Posterior cingulate gyrus (tissue), 11 donors: ENCODE measurements around the gene CCT8L2.
A peak's percentile ranks its signal among the peaks of the same experiment; 100 is the strongest.
"Not testable (repeated sequence)": the region's sequence is repeated elsewhere in the genome, so short reads cannot be mapped to it uniquely, and the experiment has no call there.

Experiments used
- DNase-seq, 10 donors: peaks; one replicate each; pipeline versions ENCODE4 v3.0.0 to v3.0.0-alpha.2; 2020 to 2021; ENCODE audit warnings: mixed read lengths in 3 of 10
- intact Hi-C: fragments of 100-400 bp; cut with DNase I; formaldehyde crosslinking; loops from one replicate; pipeline ENCODE4 v1.15.1; 2023

Gene CCT8L2

DNA sequence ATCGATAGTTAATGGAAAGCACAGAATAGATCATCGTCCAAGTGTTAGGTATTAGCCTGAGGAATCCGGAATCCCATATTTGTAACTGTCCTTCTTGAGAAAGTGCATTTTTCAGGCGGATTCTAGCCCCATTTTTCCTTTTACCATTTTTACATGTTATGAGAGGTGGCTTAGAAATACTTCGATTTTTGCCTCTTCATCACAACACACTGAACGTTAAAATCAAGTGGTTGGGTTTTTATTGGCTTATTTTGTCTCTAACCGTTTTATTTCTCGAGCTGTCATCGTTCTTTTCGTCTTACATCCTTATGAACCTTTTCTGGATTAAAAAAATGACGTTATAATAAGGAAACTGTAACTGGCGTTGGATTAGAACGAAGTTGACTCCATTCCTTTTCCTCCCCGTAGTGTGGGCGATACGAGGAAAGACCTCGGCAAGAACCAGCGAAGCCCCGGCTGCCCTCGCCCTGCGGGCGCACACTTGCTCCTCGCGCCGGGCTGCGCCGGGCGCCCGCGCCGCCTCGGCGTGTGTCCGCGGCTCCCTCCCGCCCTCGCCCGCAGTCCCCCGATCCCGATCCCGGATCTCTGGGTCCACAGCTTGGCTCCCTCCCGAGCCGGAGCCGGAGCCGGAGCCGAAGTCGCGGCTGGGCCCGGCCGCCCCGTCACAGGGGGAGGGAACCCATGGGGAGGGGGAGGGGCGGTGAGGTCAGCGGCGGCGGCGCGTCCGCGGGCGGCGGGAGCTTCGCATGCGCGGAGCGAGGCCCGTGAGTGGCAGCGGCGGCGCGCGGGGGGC lies 8.2 kb upstream of the CCT8L2 start:
- intact Hi-C loops, result not testable (repeated sequence)
- peak; percentile 49 to 96 (median 76) for DNase-seq

- intact Hi-C loops, DNase-seq: not testable (repeated sequence)
These were observed 7.0 kb upstream of the CCT8L2 start for GRCh38 chr22:16599648-16600047.

- intact Hi-C loops, DNase-seq: not testable (repeated sequence)
These were observed 2.6 kb upstream of the CCT8L2 start for GRCh38 chr22:16595251-16595650.

GRCh38 chr22:16594026-16594425 lies 1.4 kb upstream of the CCT8L2 start:
- intact Hi-C loops, result no loop called here
- no peak for DNase-seq

GRCh38 chr22:16592231-16592630 lies 379 bp downstream of the CCT8L2 start:
- intact Hi-C loops, result not testable (repeated sequence)
- DNase-seq, result peak in 1 of 10 donors; percentile 82

GRCh38 chr22:16591136-16591535 lies 1.5 kb downstream of the CCT8L2 start:
- intact Hi-C loops, DNase-seq: not testable (repeated sequence)

DNA sequence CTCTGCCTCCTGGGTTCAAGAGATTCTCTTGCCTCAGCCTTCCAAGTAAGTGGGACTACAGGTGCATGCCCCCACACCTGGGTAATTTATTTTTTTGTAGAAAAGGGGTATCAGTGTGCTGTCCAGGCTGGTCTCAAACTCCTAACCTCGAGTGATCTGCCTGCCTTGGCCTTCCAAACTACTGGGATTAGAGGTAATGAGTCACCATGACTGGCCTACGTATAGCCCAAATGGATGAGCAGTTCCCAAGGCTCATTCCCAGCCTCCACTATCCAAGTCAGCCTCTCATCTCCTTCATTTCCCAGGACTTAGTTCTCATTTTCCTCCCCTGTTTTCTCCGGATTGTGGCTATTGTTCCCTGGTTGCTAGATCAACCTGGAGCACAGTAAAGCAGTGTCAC lies 5.6 kb downstream of the CCT8L2 start:
- no peak for DNase-seq
- intact Hi-C loops, result no loop called here

DNA sequence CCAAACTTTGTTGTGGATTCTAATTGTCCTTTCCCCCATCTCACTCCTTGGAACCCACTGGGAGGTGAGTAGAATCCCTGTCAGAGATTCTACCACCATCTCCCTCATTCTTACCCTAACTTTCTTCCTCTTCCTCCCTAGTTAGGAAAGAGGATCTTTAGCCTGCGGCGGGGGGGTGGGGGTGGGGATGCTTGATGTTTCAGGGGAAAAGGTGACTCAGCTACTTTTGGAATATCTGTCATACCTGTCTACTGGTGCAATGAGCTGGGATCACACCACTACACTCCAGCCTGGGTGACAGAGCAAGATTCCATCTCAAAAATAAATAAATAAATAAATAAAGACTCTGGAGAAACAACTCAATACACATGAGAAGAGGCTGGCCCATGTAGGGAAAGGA lies 6.4 kb downstream of the CCT8L2 start:
- DNase-seq, result no peak
- intact Hi-C loops, result no loop called here

DNA sequence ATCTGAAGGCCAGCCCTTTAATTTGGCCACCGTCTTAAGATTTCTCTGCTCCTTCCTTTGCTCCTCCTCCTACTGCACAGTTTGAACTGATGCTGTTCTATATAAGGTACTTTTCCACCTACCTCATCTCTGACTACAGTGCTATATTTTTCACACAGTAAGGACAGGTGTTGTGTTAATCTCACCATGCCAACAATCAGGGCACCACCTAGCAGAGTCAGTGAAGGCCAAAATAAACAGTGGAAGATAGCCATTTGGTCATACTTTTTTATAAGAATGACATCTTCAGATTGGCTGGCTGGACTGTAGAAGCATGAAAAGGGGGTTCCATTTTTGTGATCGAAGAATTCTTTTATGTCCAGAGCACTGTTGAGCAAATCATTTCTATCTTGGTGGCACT lies 11.7 kb downstream of the CCT8L2 start:
- intact Hi-C loops, DNase-seq: not testable (repeated sequence)

DNA sequence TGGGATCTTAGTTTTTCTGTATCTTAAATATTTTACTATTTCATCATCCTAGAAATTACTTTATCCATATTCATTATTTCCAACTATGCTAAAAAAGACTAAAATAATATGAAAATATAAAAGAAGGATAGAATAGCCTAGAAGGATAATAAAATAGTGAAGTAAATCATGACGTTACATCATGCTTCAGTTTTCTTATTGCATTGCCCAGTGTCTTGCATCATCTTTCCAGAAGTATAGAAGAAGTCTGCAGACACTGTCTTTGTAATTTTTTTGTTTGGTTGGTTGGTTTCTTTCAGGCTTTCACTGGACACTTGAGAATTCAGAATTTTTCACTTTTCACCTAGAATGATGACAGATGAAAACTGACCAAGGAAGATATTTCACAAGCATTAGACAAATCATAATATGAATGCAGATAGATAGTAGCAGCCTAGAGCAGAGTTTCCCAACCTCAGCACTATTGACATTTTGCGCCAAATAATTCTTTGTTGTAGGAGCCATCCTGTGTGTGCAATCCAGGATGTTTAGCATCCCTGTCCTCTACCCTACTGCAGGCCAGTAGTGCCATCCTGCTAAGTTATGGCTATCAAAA lies 23.3 kb downstream of the CCT8L2 start:
- not testable (repeated sequence) for DNase-seq

DNA sequence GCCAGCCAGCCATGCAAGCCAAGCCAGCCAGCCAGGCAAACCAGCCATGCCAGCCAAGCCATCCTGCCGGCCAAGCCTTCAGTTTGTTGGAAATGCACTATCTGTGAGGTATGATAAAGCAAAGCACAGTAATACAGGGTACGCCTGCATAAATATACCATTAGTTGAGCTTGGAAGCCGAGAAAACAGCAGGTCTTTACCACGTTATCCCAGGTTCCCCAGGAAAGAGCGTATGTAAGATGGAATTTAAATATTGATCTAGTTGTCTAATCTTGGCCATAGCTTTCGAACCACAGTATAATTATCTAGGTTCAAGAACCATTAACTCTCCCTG lies 24.2 kb downstream of the CCT8L2 start:
- intact Hi-C loops, result no loop called here
- DNase-seq, result peak in 1 of 10 donors; percentile 72

More for the DNA sequence above, 23.3 kb downstream of the CCT8L2 start:
- intact Hi-C loops, result not testable (repeated sequence)

DNA sequence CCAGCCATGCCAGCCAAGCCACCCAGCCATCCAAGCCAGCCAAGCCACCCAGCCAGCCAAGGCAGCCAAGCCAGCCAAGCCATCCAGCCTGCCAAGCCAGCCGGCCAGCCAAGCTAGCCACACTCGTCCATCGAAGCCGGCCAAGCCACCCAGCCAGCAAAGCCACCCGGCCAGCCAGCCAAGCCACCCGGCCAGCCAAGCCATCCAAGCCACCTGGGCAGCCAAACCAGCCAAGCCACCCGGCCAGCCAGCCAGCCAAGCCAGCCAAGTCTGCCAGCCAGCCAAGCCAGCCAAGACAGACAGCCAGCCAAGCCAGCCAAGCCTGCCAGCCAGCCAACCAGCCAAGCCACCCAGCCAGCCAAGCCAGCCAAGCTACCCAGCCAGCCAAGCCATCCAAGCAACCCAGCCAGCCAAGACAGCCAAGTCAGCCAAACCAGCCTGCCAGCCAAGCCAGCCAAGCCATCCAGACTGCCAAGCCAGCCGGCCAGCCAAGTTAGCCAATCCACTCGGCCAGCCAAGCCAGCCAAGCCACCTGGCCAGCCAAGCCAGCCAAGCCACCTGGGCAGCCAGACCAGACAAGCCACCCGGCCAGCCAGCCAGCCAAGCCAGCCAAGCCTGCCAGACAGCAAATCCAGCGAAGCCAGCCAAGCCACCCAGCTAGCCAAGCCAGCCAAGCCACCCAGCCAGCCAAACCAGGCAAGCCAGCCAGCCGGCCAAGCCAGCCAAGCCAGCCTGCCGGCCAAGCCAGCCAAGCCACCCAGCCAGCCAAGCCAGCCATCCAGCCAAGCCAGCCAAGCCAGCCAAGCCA lies 24.8 kb downstream of the CCT8L2 start:
- peak in 3 of 10 donors; percentile 30 to 86 (median 75) for DNase-seq
- intact Hi-C loops, result not testable (repeated sequence)

DNA sequence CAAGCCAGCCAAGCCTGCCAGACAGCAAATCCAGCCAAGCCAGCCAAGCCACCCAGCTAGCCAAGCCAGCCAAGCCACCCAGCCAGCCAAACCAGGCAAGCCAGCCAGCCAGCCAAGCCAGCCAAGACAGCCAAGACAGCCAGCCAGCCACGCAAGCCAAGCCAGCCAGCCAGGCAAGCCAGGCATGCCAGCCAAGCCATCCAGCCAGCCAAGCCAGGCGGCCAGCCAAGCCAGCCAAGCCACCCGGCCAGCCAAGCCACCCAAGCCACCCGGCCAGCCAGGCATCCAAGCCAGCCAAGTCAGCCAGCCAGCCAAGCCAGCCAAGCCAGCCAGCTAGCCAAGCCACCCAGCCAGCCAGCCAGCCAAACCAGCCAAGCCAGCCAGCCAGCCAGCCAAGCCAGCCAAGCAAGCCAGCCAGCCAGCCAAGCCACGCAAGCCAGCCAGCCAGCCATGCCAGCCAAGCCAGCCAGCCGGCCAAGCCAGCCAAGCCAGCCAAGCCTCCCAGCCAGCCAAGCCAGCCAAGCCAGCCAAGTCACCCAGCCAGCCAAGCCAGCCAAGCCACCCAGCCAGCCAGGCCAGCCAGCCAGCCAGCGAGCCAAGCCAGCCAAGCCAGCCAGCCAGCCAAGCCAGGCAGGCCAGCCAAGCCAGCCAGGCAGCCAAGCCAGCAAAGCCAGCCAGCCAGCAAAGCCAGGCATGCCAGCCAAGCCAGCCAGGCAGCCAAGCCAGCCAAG lies 26.0 kb downstream of the CCT8L2 start:
- intact Hi-C loops, result not testable (repeated sequence)
- peak in 1 of 10 donors; percentile 82 for DNase-seq

DNA sequence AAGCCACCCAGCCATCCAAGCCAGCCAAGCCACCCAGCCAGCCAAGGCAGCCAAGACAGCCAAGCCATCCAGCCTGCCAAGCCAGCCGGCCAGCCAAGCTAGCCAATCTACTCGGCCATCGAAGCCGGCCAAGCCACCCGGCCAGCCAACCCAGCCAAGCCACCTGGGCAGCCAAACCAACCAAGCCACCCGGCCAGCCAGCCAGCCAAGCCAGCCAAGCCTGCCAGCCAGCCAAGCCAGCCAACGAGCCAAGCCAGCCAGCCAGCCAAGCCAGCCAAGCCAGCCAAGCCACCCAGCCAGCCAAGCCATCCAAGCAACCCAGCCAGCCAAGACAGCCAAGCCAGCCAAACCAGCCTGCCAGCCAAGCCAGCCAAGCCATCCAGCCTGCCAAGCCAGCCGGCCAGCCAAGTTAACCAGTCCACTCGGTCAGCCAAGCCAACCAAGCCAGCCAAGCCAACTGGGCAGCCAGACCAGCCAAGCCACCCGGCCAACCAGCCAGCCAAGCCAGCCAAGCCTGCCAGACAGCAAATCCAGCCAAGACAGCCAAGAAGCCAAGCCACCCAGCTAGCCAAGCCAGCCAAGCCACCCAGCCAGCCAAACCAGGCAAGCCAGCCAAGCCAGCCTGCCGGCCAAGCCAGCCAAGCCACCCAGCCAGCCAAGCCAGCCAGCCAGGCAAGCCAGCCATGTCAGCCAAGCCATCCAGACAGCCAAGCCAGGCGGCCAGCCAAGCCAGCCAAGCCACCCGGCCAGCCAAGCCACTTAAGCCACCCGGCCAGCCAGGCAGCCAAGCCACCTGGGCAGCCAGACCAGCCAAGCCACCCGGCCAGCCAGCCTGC lies 26.8 kb downstream of the CCT8L2 start:
- intact Hi-C loops, result not testable (repeated sequence)
- DNase-seq, result peak in 1 of 10 donors; percentile 78

DNA sequence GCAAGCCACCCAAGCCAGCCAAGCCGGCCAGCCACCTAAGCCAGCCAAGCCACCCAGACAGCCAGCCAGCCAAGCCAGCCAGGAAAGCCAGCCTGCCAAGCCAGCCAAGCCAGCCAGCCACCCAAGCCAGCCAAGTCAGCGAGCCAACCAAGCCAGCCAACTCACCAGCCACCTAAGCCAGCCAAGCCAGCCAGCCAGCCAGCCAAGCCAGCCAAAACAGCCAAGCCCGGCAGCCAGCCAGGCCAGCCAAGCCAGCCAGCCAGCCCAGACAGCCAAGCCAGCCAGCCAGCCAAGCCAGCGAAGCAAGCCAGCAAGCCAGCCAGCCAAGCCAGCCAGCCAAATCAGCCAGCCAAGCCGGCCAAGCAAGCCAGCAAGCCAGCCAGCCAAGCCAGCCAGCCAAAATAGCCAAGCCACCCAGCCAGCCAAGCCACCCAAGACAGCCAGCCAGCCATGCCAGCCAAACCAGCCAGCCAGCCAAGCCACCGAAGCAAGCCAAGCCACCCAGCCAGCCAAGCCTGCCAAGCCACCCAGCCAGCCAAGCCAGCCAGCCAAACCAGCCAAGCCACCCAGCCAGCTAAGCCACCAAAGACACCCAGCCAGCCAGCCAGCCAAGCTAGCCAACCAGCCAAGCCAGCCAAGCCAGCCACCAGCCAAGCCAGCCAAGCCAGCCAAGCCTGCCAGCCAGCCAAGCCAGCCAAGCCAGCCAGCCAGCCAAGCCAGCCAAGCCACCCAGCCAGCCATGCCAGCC lies 27.6 kb downstream of the CCT8L2 start:
- peak in 1 of 10 donors; percentile 81 for DNase-seq
- intact Hi-C loops, result not testable (repeated sequence)

- intact Hi-C loops, result no loop called here
- DNase-seq, result peak in 2 of 10 donors; percentile 73 to 77
These were observed 28.8 kb downstream of the CCT8L2 start for GRCh38 chr22:16563555-16564520.

GRCh38 chr22:16562711-16563554 lies 29.7 kb downstream of the CCT8L2 start:
- intact Hi-C loops, result no loop called here
- peak in 2 of 10 donors; percentile 67 to 84 for DNase-seq
